ENCODE results near the gene COX4I1.
"Not testable (repeated sequence)": the region's sequence is repeated elsewhere in the genome, so short reads cannot be mapped to it uniquely, and the experiment has no call there.

COX4I1 gene

GRCh38 chr16:85798283-85798776 lies 1.2 kb upstream of the COX4I1 start:
- peak overlapping the region; percentile 94 for H3K4me3 ChIP-seq (ENCODE audit: low read length)
- TF ChIP-seq CTCF (conservative IDR thresholded peaks at IDR 0.05; ENCODE audit: low read length) = no peak
- DNase-seq (ENCODE audit: low read depth) = no peak

GRCh38 chr16:85798901-85799496 lies 496 bp upstream of the COX4I1 start:
- no peak for TF ChIP-seq CTCF (conservative IDR thresholded peaks at IDR 0.05; ENCODE audit: low read length)
- DNase-seq (ENCODE audit: low read depth) = peak; percentile 28

GRCh38 chr16:85800321-85800669 lies 800 bp downstream of the COX4I1 start:
- DNase-seq (ENCODE audit: low read depth) = peak; percentile 27
- TF ChIP-seq CTCF (conservative IDR thresholded peaks at IDR 0.05; ENCODE audit: low read length) = no peak
- peak overlapping the region; percentile 94 for H3K4me3 ChIP-seq (ENCODE audit: low read length)

More at GRCh38 chr16:85798901-85799496, 496 bp upstream of the COX4I1 start:
- H3K4me3 ChIP-seq (ENCODE audit: low read length) = peak overlapping the region; percentile 94

- no peak for DNase-seq (ENCODE audit: low read depth)
- TF ChIP-seq CTCF (conservative IDR thresholded peaks at IDR 0.05; ENCODE audit: low read length) = no peak
- H3K4me3 ChIP-seq (ENCODE audit: low read length) = no peak overlapping the region
These were observed 4.1 kb downstream of the COX4I1 start for GRCh38 chr16:85803570-85803969.

- TF ChIP-seq CTCF (conservative IDR thresholded peaks at IDR 0.05; ENCODE audit: low read length) = no peak
- no peak overlapping the region for H3K4me3 ChIP-seq (ENCODE audit: low read length)
- no peak for DNase-seq (ENCODE audit: low read depth)
These were observed 6.0 kb downstream of the COX4I1 start for GRCh38 chr16:85805442-85806045.

- TF ChIP-seq CTCF (conservative IDR thresholded peaks at IDR 0.05; ENCODE audit: low read length) = no peak
- DNase-seq (ENCODE audit: low read depth) = no peak
- no peak overlapping the region for H3K4me3 ChIP-seq (ENCODE audit: low read length)
These were observed 7.0 kb downstream of the COX4I1 start for GRCh38 chr16:85806539-85806938.

GRCh38 chr16:85807340-85807739 lies 7.8 kb downstream of the COX4I1 start:
- not testable (repeated sequence) for H3K4me3 ChIP-seq (ENCODE audit: low read length); DNase-seq (ENCODE audit: low read depth)

GRCh38 chr16:85808104-85808503 lies 8.6 kb downstream of the COX4I1 start:
- DNase-seq (ENCODE audit: low read depth); H3K4me3 ChIP-seq (ENCODE audit: low read length): not testable (repeated sequence)

Measured in AG10803 (cell line).